ENCODE results near the gene PDE4A. TPM values are rescaled to one million over a fixed set of nuclear protein-coding genes. Genes with fewer than 3 reads are reported as not detected.

Gene PDE4A
- total RNA-seq, 2 donors from 2014 or later = 10.9 to 12.8 TPM

GRCh38 chr19:10499550-10500246, 79.4 kb downstream of the PDE4A start:
- intact Hi-C loops (cut with DNase I) = no loop called here
- DNase-seq (ENCODE audit: low spot score) = no peak

- intact Hi-C loops (cut with DNase I) = no loop called here
- DNase-seq (ENCODE audit: low spot score) = no peak
These were observed 79.9 kb downstream of the PDE4A start for GRCh38 chr19:10500247-10500592.

GRCh38 chr19:10501971-10502523, 81.7 kb downstream of the PDE4A start:
- DNase-seq (ENCODE audit: low spot score) = peak; percentile 85
- intact Hi-C loops (cut with DNase I) = no loop called here

- DNase-seq (ENCODE audit: low spot score) = peak; percentile 98
- intact Hi-C loops (cut with DNase I) = no loop called here
These were observed 82.2 kb downstream of the PDE4A start for GRCh38 chr19:10502524-10503001.

GRCh38 chr19:10503002-10503789, 82.9 kb downstream of the PDE4A start, which contains the start of gene KEAP1:
TSS of gene KEAP1 (minus strand) at chr19:10503356. CDS start at chr19:10500033, 3,323 bp downstream.
- DNase-seq (ENCODE audit: low spot score) = peak; percentile 81
- intact Hi-C loops (cut with DNase I) = no loop called here

- peak; percentile 92 for DNase-seq (ENCODE audit: low spot score)
- intact Hi-C loops (cut with DNase I) = no loop called here
These were observed 85.4 kb downstream of the PDE4A start for GRCh38 chr19:10505583-10506229.

- DNase-seq (ENCODE audit: low spot score) = no peak
- intact Hi-C loops (cut with DNase I) = no loop called here
These were observed 87.7 kb downstream of the PDE4A start for GRCh38 chr19:10508036-10508435.

GRCh38 chr19:10508707-10509106, 88.4 kb downstream of the PDE4A start:
- no peak for DNase-seq (ENCODE audit: low spot score)
- intact Hi-C loops (cut with DNase I) = no loop called here

GRCh38 chr19:10510301-10510802, 90.0 kb downstream of the PDE4A start:
- no peak for DNase-seq (ENCODE audit: low spot score)
- intact Hi-C loops (cut with DNase I) = no loop called here

GRCh38 chr19:10513223-10513622, 92.9 kb downstream of the PDE4A start:
- no peak for DNase-seq (ENCODE audit: low spot score)
- intact Hi-C loops (cut with DNase I) = no loop called here

- intact Hi-C loops (cut with DNase I) = no loop called here
- no peak for DNase-seq (ENCODE audit: low spot score)
These were observed 94.1 kb downstream of the PDE4A start for GRCh38 chr19:10514211-10515145.

- no peak for DNase-seq (ENCODE audit: low spot score)
- intact Hi-C loops (cut with DNase I) = no loop called here
These were observed 95.7 kb downstream of the PDE4A start for GRCh38 chr19:10516064-10516385.

GRCh38 chr19:10516671-10517286, 96.4 kb downstream of the PDE4A start:
- no peak for DNase-seq (ENCODE audit: low spot score)
- intact Hi-C loops (cut with DNase I) = no loop called here

- intact Hi-C loops (cut with DNase I) = no loop called here
- no peak for DNase-seq (ENCODE audit: low spot score)
These were observed 97.0 kb downstream of the PDE4A start, which contains the start of gene S1PR5 for GRCh38 chr19:10517361-10517759. TSS of gene S1PR5 (minus strand) at chr19:10517447. CDS start at chr19:10515011, 2,436 bp downstream.

GRCh38 chr19:10517760-10518443, 97.6 kb downstream of the PDE4A start:
- intact Hi-C loops (cut with DNase I) = loop anchor here in 1 of 2 donors (2.0 kb wide), 1 partner anchor 35 kb away; no protein-coding TSS in a partner anchor
- DNase-seq (ENCODE audit: low spot score) = no peak

GRCh38 chr19:10518444-10519361, 98.4 kb downstream of the PDE4A start:
- intact Hi-C loops (cut with DNase I) = loop anchor here in 1 of 2 donors (2.0 kb wide), 1 partner anchor 34 kb away; no protein-coding TSS in a partner anchor
- no peak for DNase-seq (ENCODE audit: low spot score)

All from posterior vena cava (tissue), 2 donors.